CD8-positive, alpha-beta memory T cell (primary cell): Measurements from ENCODE around the gene KCTD21. TPM values are rescaled to one million over a fixed set of nuclear protein-coding genes. Genes with fewer than 3 reads are reported as not detected.

Source experiments
- CTCF ChIA-PET: fragments of 350-600 bp; sonication (Branson Sonifier 250); formaldehyde crosslinking; loops from one replicate; lab custom pipeline; 2021; ENCODE audit warnings: antibody characterized with exemption; lab: Charles Lee
- POLR2A ChIA-PET: fragments of 350-600 bp; sonication (Branson Sonifier 250); formaldehyde crosslinking; loops from one replicate; lab custom pipeline; 2021; ENCODE audit warnings: antibody characterized with exemption; lab: Charles Lee
- DNase-seq, 5 donors: peaks; one replicate each; pipeline versions ENCODE4 v3.0.0 to v3.0.0-alpha.2; 2020 to 2022; ENCODE audit warnings: mixed read lengths in 1 of 5
- H3K27ac ChIP-seq: one replicate; pipeline ENCODE4 v1.7.0; 2013; ENCODE audit warnings: low read depth, mild to moderate bottlenecking, low read length, moderate library complexity
- H3K27me3 ChIP-seq: 2 replicates; pipeline ENCODE4 v1.7.0; 2013; ENCODE audit warnings: low read length, mild to moderate bottlenecking; ENCODE audit not compliant: insufficient read depth, poor library complexity, severe bottlenecking
- H3K36me3 ChIP-seq: 2 replicates; pipeline ENCODE4 v1.7.0; 2013; ENCODE audit warnings: mild to moderate bottlenecking, low read length, moderate library complexity; ENCODE audit not compliant: insufficient read depth
- H3K4me1 ChIP-seq: 2 replicates; pipeline ENCODE4 v1.7.0; 2013; ENCODE audit warnings: mild to moderate bottlenecking, low read length, moderate library complexity; ENCODE audit not compliant: insufficient read depth
- H3K4me3 ChIP-seq: 2 replicates; pipeline ENCODE4 v1.7.0; 2013; ENCODE audit warnings: mild to moderate bottlenecking, low read length
- H3K9me3 ChIP-seq: 2 replicates; pipeline ENCODE4 v1.7.0; 2013; ENCODE audit warnings: mild to moderate bottlenecking, low read length
- H3K27ac Mint-ChIP-seq, 8 donors: one replicate each; pipeline ENCODE4 v1.8.0; 2020 to 2021; ENCODE audit warnings: mixed read lengths in 8 of 8, mild to moderate bottlenecking in 6 of 8, inconsistent platforms in 3 of 8, moderate library complexity in 3 of 8
- H3K27me3 Mint-ChIP-seq, 2 donors: one replicate each; pipeline ENCODE4 v1.8.0; 2020 to 2021; ENCODE audit warnings: mixed read lengths in 2 of 2, mild to moderate bottlenecking in 1 of 2, moderate library complexity in 1 of 2
- H3K36me3 Mint-ChIP-seq, 3 donors: one replicate each; pipeline ENCODE4 v1.8.0; 2020 to 2021; ENCODE audit warnings: mixed read lengths in 3 of 3, inconsistent platforms in 1 of 3, mild to moderate bottlenecking in 1 of 3
- H3K4me1 Mint-ChIP-seq, 3 donors: one replicate each; pipeline ENCODE4 v1.8.0; 2020 to 2021; ENCODE audit warnings: mixed read lengths in 3 of 3, inconsistent platforms in 1 of 3, mild to moderate bottlenecking in 1 of 3
- H3K4me3 Mint-ChIP-seq, 7 donors: one replicate each; pipeline ENCODE4 v1.8.0; 2020 to 2021; ENCODE audit warnings: mixed read lengths in 7 of 7, mild to moderate bottlenecking in 6 of 7, moderate library complexity in 4 of 7, inconsistent platforms in 2 of 7
- H3K9me3 Mint-ChIP-seq, 5 donors: one replicate each; pipeline ENCODE4 v1.8.0; 2020 to 2022; ENCODE audit warnings: mixed read lengths in 5 of 5, mild to moderate bottlenecking in 3 of 5, moderate library complexity in 2 of 5, inconsistent platforms in 1 of 5
- polyA plus RNA-seq: library from polyadenylated mRNA; unstranded; fragments of 300-500 nt; fragmentation: Illumina TruSeq; gene quantifications from one replicate; pipeline ENCODE4 v1.2.3, GENCODE V29; 2021
- total RNA-seq, 2 experiments: library from RNA; stranded (reverse); gene quantifications; one replicate each; pipeline ENCODE4 v1.2.3, GENCODE V29; 2021

Gene KCTD21
- total and polyA plus RNA-seq, 3 experiments from 2014 or later: 3.3 to 4.9 (median 4.6) TPM

- no peaks in the 10 kb centered on the region for H3K36me3 ChIP-seq
- H3K4me3 ChIP-seq: no peak overlapping the region
- H3K4me1 ChIP-seq: peaks cover 40% of the 10 kb centered on the region
- Mint-ChIP-seq H3K36me3 (peaks cover 5 to 31% (median 12%) of the 10 kb centered on the region in 3 donors), H3K27ac (peak overlapping the region; percentile 73 to 99 (median 94)), H3K9me3 (no peaks in the 10 kb centered on the region), H3K4me1 (peaks cover 31 to 49% (median 40%) of the 10 kb centered on the region in 3 donors), H3K4me3 (peak overlapping the region in 3 of 7 donors; percentile 2 to 84 (median 38)), H3K27me3 (no peaks in the 10 kb centered on the region)
- CTCF ChIA-PET: interaction anchor here (1.1 kb wide), 1 partner anchor 13 kb away, joined by 4 read pairs; the partner anchor contains the start of genes KCTD21 and USP35
- POLR2A ChIA-PET: interaction anchor here (2.4 kb wide), 1 partner anchor 12 kb away, joined by 12 read pairs; the partner anchor contains the start of genes KCTD21 and USP35
- no peaks in the 10 kb centered on the region for H3K27me3 ChIP-seq
- H3K27ac ChIP-seq: no peak overlapping the region
- no peaks in the 10 kb centered on the region for H3K9me3 ChIP-seq
- DNase-seq: no peak
These were observed 12.8 kb upstream of the KCTD21 start for GRCh38 chr11:78201096-78201818.

- peaks cover 40% of the 10 kb centered on the region for H3K4me1 ChIP-seq
- peak overlapping the region in 4 of 8 donors; percentile 94 to 99 (median 96) for H3K27ac Mint-ChIP-seq
- CTCF ChIA-PET: interaction anchor here (1.1 kb wide), 1 partner anchor 12 kb away, joined by 4 read pairs; the partner anchor contains the start of genes KCTD21 and USP35
These were observed 12.1 kb upstream of the KCTD21 start for GRCh38 chr11:78200553-78200952.

GRCh38 chr11:78200061-78200460 is 11.6 kb upstream of the KCTD21 start:
- Mint-ChIP-seq H3K4me3 (no peak overlapping the region), H3K27ac (peak overlapping the region in 6 of 8 donors; percentile 27 to 99 (median 73)), H3K9me3 (no peaks in the 10 kb centered on the region), H3K27me3 (no peaks in the 10 kb centered on the region), H3K36me3 (peaks cover 5 to 33% (median 14%) of the 10 kb centered on the region in 3 donors), H3K4me1 (peaks cover 33 to 47% (median 38%) of the 10 kb centered on the region in 3 donors)
- DNase-seq: peak in 1 of 5 donors; percentile 18
- ChIA-PET POLR2A (no interaction called here), CTCF (no interaction called here)
- no peaks in the 10 kb centered on the region for H3K36me3 ChIP-seq
- no peak overlapping the region for H3K4me3 ChIP-seq
- no peaks in the 10 kb centered on the region for H3K9me3 ChIP-seq
- H3K27ac ChIP-seq: no peak overlapping the region
- H3K4me1 ChIP-seq: peaks cover 38% of the 10 kb centered on the region
- H3K27me3 ChIP-seq: no peaks in the 10 kb centered on the region

More at GRCh38 chr11:78200553-78200952, 12.1 kb upstream of the KCTD21 start:
- no peaks in the 10 kb centered on the region for H3K9me3 ChIP-seq
- Mint-ChIP-seq H3K4me3 (no peak overlapping the region), H3K36me3 (peaks cover 5 to 33% (median 14%) of the 10 kb centered on the region in 3 donors), H3K9me3 (no peaks in the 10 kb centered on the region), H3K27me3 (no peaks in the 10 kb centered on the region), H3K4me1 (peaks cover 33 to 49% (median 40%) of the 10 kb centered on the region in 3 donors)
- no peak overlapping the region for H3K4me3 ChIP-seq
- DNase-seq: no peak
- H3K36me3 ChIP-seq: no peaks in the 10 kb centered on the region
- H3K27me3 ChIP-seq: no peaks in the 10 kb centered on the region
- no peak overlapping the region for H3K27ac ChIP-seq
- POLR2A ChIA-PET: no interaction called here

GRCh38 chr11:78199653-78200015 is 11.2 kb upstream of the KCTD21 start:
- Histone ChIP-seq H3K9me3 (no peaks in the 10 kb centered on the region), H3K4me3 (no peak overlapping the region), H3K4me1 (peaks cover 34% of the 10 kb centered on the region), H3K27ac (no peak overlapping the region), H3K27me3 (no peaks in the 10 kb centered on the region), H3K36me3 (no peaks in the 10 kb centered on the region)
- Mint-ChIP-seq H3K27me3 (no peaks in the 10 kb centered on the region), H3K27ac (peak overlapping the region in 5 of 8 donors; percentile 51 to 99 (median 74)), H3K4me3 (no peak overlapping the region), H3K9me3 (no peaks in the 10 kb centered on the region), H3K36me3 (peaks cover 5 to 33% (median 16%) of the 10 kb centered on the region in 3 donors), H3K4me1 (peaks cover 31 to 46% (median 36%) of the 10 kb centered on the region in 3 donors)
- peak in 1 of 5 donors; percentile 5 for DNase-seq
- ChIA-PET CTCF (no interaction called here), POLR2A (no interaction called here)

- CTCF ChIA-PET: no interaction called here
- H3K27ac Mint-ChIP-seq: peak overlapping the region in 5 of 8 donors; percentile 1 to 99 (median 38)
- H3K27me3 Mint-ChIP-seq: no peaks in the 10 kb centered on the region
- H3K4me3 Mint-ChIP-seq: no peak overlapping the region
- H3K9me3 Mint-ChIP-seq: no peaks in the 10 kb centered on the region
- Histone ChIP-seq H3K4me1 (peaks cover 31% of the 10 kb centered on the region), H3K27ac (no peak overlapping the region), H3K36me3 (no peaks in the 10 kb centered on the region), H3K4me3 (no peak overlapping the region), H3K9me3 (no peaks in the 10 kb centered on the region), H3K27me3 (no peaks in the 10 kb centered on the region)
- DNase-seq: peak in 1 of 5 donors; percentile 35
- peaks cover 28 to 46% (median 35%) of the 10 kb centered on the region in 3 donors for H3K4me1 Mint-ChIP-seq
- H3K36me3 Mint-ChIP-seq: peaks cover 5 to 33% (median 17%) of the 10 kb centered on the region in 3 donors
- POLR2A ChIA-PET: no interaction called here
These were observed 10.7 kb upstream of the KCTD21 start for GRCh38 chr11:78199015-78199652.

- Mint-ChIP-seq H3K4me1 (peaks cover 27 to 49% (median 35%) of the 10 kb centered on the region in 3 donors), H3K36me3 (peaks cover 5 to 35% (median 17%) of the 10 kb centered on the region in 3 donors), H3K4me3 (no peak overlapping the region), H3K27me3 (no peaks in the 10 kb centered on the region), H3K27ac (peak overlapping the region in 2 of 8 donors; percentile 85 to 99), H3K9me3 (no peaks in the 10 kb centered on the region)
- Histone ChIP-seq H3K36me3 (no peaks in the 10 kb centered on the region), H3K4me1 (peaks cover 26% of the 10 kb centered on the region), H3K9me3 (no peaks in the 10 kb centered on the region), H3K27me3 (no peaks in the 10 kb centered on the region), H3K4me3 (no peak overlapping the region), H3K27ac (no peak overlapping the region)
- DNase-seq: peak in 1 of 5 donors; percentile 12
- CTCF ChIA-PET: no interaction called here
- POLR2A ChIA-PET: no interaction called here
These were observed 9.4 kb upstream of the KCTD21 start for GRCh38 chr11:78197816-78198215.

- ChIA-PET CTCF (no interaction called here), POLR2A (no interaction called here)
- no peaks in the 10 kb centered on the region for H3K9me3 Mint-ChIP-seq
- H3K27me3 ChIP-seq: no peaks in the 10 kb centered on the region
- no peaks in the 10 kb centered on the region for H3K9me3 ChIP-seq
- H3K27ac Mint-ChIP-seq: peak overlapping the region in 2 of 8 donors; percentile 23 to 64
- H3K27me3 Mint-ChIP-seq: no peaks in the 10 kb centered on the region
- no peak overlapping the region for H3K27ac ChIP-seq
- H3K36me3 ChIP-seq: no peaks in the 10 kb centered on the region
- H3K4me3 ChIP-seq: no peak overlapping the region
- H3K4me1 Mint-ChIP-seq: peaks cover 19 to 44% (median 26%) of the 10 kb centered on the region in 3 donors
- no peak overlapping the region for H3K4me3 Mint-ChIP-seq
- H3K36me3 Mint-ChIP-seq: peaks cover 5 to 35% (median 17%) of the 10 kb centered on the region in 3 donors
- peaks cover 21% of the 10 kb centered on the region for H3K4me1 ChIP-seq
- DNase-seq: peak in 1 of 5 donors; percentile 36
These were observed 8.2 kb upstream of the KCTD21 start for GRCh38 chr11:78196661-78197091.
